ENCODE measurements around the gene GPR61.

- TF ChIP-seq CTCF (IDR thresholded peaks at IDR 0.05; ENCODE audit: low read depth, low read length) (no peak), POLR2A (IDR thresholded peaks at IDR 0.05; ENCODE audit: extremely low read depth, insufficient read length) (no peak), MAX (IDR thresholded peaks at IDR 0.05; ENCODE audit: low read depth, low read length) (no peak), MYC (IDR thresholded peaks at IDR 0.05; ENCODE audit: low read depth, low read length) (no peak)
Observed at GRCh38 chr1:109537450-109538178, 2.1 kb upstream of the GPR61 start.
